ENCODE measurements around the gene MACF1.
"Not testable (repeated sequence)": the region's sequence is repeated elsewhere in the genome, so short reads cannot be mapped to it uniquely, and the experiment has no call there.

GRCh38 chr1:39208360-39208759 is 3.9 kb downstream of the MACF1 start:
- not testable (repeated sequence) for TF ChIP-seq POLR2A (IDR thresholded peaks at IDR 0.05; ENCODE audit: low read length); GATA1 (IDR thresholded peaks at IDR 0.05; ENCODE audit: low read depth, low read length)
